Small intestine (tissue), 7 donors: Measurements from ENCODE around the gene IL1RAPL2. TPM values are rescaled to one million over a fixed set of nuclear protein-coding genes. Genes with fewer than 3 reads are reported as not detected.

Source experiments
- DNase-seq, 2 donors: peaks; one replicate each; pipeline versions ENCODE4 v3.0.0 to v3.0.0-alpha.2; 2013
- FAIRE-seq: peaks from 2 replicates; lab custom pipeline; 2012; peaks lifted over from hg19 to GRCh38; lab: Jason Lieb, UNC
- H3K27ac ChIP-seq, 3 donors: one replicate each; pipeline ENCODE4 v1.5.1; 2013; ENCODE audit warnings: low read length in 2 of 3, mild to moderate bottlenecking in 2 of 3, control low read depth in 1 of 3, inconsistent platforms in 1 of 3, low read depth in 1 of 3, moderate library complexity in 1 of 3
- H3K27me3 ChIP-seq, 3 donors: one replicate each; pipeline ENCODE4 v1.6.1; 2013; ENCODE audit warnings: low read length in 3 of 3, inconsistent platforms in 1 of 3; ENCODE audit not compliant: control insufficient read depth in 3 of 3, insufficient read depth in 3 of 3
- H3K36me3 ChIP-seq, 3 donors: one replicate each; pipeline ENCODE4 v1.6.1; 2013; ENCODE audit warnings: low read length in 3 of 3, inconsistent platforms in 1 of 3, low read depth in 1 of 3, mild to moderate bottlenecking in 1 of 3, moderate library complexity in 1 of 3; ENCODE audit not compliant: control insufficient read depth in 3 of 3, insufficient read depth in 2 of 3
- H3K4me1 ChIP-seq, 3 donors: one replicate each; pipeline ENCODE4 v1.6.1; 2013; ENCODE audit warnings: low read length in 2 of 3, inconsistent platforms in 1 of 3, low read depth in 1 of 3, mild to moderate bottlenecking in 1 of 3, moderate library complexity in 1 of 3; ENCODE audit not compliant: control insufficient read depth in 3 of 3, insufficient read depth in 2 of 3
- H3K4me3 ChIP-seq, 3 donors: one replicate each; pipeline ENCODE4 v1.5.1; 2013; ENCODE audit warnings: low read length in 3 of 3, control low read depth in 1 of 3, inconsistent platforms in 1 of 3, low read depth in 1 of 3, mild to moderate bottlenecking in 1 of 3, moderate library complexity in 1 of 3
- H3K9me3 ChIP-seq, 2 donors: one replicate each; pipeline ENCODE4 v1.6.1; 2013; ENCODE audit warnings: low read depth in 1 of 2, low read length in 1 of 2; ENCODE audit not compliant: control insufficient read depth in 2 of 2, insufficient read depth in 1 of 2
- WGBS, 3 donors: extraction: QIAGEN DNeasy Blood & Tissue Kit; methylation state at CpG; one replicate each; pipeline ENCODE4 v1.1.7; 2013; 5-methylcytosine and 5-hydroxymethylcytosine counted together
- polyA plus RNA-seq, 4 donors: library from polyadenylated mRNA; stranded (reverse) in 3 of 4; unstranded in 1 of 4; fragments of 200-250 nt in 3 of 4; fragments of 120-200 nt in 1 of 4; gene quantifications; one replicate each; pipeline versions ENCODE4 v1.2.1 to v1.2.3, GENCODE V29; 2013
- donor health status: healthy with polysubstance abuse.
- donor health status: control.
- donor health status: control.
- donor health status: Bipolar disorder and iron deficiency.
- donor health status: healthy.

The IL1RAPL2 gene
- polyA plus RNA-seq, 4 donors = 0.03 TPM; not detected in 3

DNA sequence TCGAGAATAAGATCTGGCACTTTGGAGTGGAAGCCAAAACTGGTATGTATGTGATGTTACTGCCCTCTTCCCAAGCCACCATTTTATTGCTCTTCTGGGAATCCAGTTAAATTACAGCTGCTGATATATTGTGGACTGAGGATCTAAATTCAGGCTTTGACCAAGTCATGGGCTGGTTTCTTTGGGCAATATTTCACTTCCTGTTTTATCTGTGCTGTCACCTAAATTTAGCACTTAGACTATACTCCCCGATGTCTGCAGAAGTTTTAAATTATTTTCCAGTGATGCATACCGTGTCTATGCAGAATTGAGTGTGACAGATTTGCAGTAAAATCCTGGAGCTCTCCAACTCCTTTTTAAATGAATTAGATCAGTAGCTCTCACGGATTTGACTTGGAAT is 554.5 kb downstream of the IL1RAPL2 start:
- no peaks in the 10 kb centered on the region for H3K4me1 ChIP-seq
- no peak for FAIRE-seq
- H3K4me3 ChIP-seq = no peak overlapping the region
- H3K9me3 ChIP-seq = no peaks in the 10 kb centered on the region
- H3K27ac ChIP-seq = no peak overlapping the region
- no peak for DNase-seq
- H3K27me3 ChIP-seq = no peaks in the 10 kb centered on the region
- WGBS, 3 donors = 54 to 75% (median 55%) methylated on average over 4 of the region's 4 CpGs
- no peaks in the 10 kb centered on the region for H3K36me3 ChIP-seq

DNA sequence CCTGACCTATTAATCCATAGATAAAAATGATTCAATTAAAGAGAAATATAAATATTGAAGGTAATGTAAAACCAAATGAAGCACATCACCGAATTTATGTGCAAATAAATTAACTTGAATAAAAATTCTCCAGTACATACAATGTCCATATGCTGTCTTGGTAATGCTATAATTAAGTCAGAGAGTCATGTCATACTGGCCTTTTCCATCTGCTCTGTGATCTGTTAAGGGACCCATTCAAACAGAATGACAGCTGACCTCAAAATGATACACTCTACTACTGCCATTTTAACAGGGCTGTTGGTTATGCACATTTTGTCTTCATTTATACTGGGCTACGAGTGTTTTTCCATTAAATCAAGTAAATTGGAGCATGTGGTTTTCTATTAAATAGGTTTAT is 555.2 kb downstream of the IL1RAPL2 start:
- FAIRE-seq = no peak
- 41 to 73% (median 48%) methylated on average over 2 of the region's 2 CpGs for WGBS, 3 donors
- H3K27me3 ChIP-seq = no peaks in the 10 kb centered on the region
- no peaks in the 10 kb centered on the region for H3K36me3 ChIP-seq
- DNase-seq = no peak
- H3K27ac ChIP-seq = no peak overlapping the region
- H3K4me3 ChIP-seq = no peak overlapping the region
- H3K9me3 ChIP-seq = no peaks in the 10 kb centered on the region
- H3K4me1 ChIP-seq = no peaks in the 10 kb centered on the region

DNA sequence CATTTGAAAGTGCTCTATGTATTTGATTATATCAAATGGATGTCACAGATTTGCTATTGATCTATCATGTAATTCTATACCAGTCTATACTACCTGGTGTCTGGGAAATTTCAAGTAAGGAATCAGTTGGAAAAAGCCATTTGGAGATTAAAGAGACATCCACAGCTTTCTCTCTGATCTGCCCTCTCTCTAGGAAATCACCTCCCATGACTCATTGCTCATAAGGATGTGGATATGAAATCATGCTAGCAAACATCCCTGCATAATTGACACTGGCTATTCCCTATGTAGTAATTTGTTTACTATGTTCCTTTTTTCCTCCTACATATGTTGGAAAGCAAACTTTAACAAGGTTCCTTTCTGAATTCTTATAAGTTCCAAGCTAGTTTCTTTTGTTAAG is 560.2 kb downstream of the IL1RAPL2 start:
- no peaks in the 10 kb centered on the region for H3K9me3 ChIP-seq
- H3K4me3 ChIP-seq = no peak overlapping the region
- H3K36me3 ChIP-seq = no peaks in the 10 kb centered on the region
- no peaks in the 10 kb centered on the region for H3K4me1 ChIP-seq
- no peaks in the 10 kb centered on the region for H3K27me3 ChIP-seq
- no peak for DNase-seq
- FAIRE-seq = no peak
- H3K27ac ChIP-seq = no peak overlapping the region

DNA sequence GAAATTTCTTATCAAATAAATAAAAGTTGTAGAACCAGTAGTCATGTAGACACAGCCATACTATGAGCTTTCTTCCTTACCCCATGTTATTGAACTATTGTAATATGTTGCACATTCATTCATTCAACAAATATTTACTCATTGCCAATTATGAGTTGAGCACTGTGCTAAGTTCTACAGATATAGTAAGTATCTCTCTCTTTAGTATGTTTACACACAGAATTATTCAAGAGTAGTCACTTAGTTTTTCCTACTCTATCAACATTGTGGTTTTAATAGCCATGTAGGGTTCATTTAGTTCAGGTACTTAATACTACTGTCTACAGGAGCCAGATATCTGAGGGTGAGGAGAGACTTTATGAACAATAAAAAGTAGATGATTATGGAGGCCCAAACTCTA is 568.3 kb downstream of the IL1RAPL2 start:
- no peak overlapping the region for H3K27ac ChIP-seq
- H3K4me3 ChIP-seq = no peak overlapping the region
- FAIRE-seq (no peak), DNase-seq (no peak)
- H3K9me3 ChIP-seq = no peaks in the 10 kb centered on the region
- H3K36me3 ChIP-seq = no peaks in the 10 kb centered on the region
- H3K27me3 ChIP-seq = no peaks in the 10 kb centered on the region
- no peaks in the 10 kb centered on the region for H3K4me1 ChIP-seq

DNA sequence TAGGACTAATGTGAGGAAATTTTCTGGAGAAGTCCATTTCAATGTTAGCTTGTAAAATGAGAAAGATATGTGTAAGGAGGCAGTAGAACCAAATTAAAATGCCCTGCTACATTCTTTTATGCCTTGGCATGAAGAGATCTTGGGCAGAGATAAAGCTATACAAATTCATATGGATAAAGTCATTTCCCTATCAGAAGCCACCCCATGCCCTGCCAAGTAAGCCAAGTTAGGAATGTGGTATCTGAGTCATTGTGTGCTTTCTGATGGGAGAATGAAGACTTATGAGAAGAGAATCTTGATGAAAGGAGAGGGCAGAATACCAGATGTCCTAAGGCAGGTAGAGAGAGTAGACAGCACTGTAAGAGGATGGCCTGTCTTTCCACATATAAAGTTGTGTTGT is 570.8 kb downstream of the IL1RAPL2 start:
- DNase-seq (no peak), FAIRE-seq (no peak)
- Histone ChIP-seq H3K27me3 (no peaks in the 10 kb centered on the region), H3K4me1 (no peaks in the 10 kb centered on the region), H3K27ac (no peak overlapping the region), H3K9me3 (no peaks in the 10 kb centered on the region), H3K4me3 (no peak overlapping the region), H3K36me3 (no peaks in the 10 kb centered on the region)

DNA sequence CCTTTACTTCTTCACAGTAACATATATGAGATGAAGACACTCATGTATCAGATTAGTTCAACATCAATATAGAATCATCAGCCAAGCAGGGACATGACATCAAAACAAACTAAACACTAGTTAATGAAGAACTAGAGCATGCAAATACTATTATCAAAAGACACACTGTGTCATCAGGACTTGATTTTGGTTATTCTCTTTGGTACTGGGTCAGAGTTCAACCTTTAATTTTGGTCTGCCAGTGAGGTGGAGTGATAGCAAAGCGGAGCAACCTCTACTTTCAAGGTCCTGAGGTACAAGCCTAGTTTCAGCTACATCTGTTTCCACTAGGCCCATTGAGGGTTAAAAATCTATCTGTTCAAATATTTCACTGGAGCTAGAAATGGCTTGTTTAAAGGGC is 584.0 kb downstream of the IL1RAPL2 start:
- no peak for FAIRE-seq

DNA sequence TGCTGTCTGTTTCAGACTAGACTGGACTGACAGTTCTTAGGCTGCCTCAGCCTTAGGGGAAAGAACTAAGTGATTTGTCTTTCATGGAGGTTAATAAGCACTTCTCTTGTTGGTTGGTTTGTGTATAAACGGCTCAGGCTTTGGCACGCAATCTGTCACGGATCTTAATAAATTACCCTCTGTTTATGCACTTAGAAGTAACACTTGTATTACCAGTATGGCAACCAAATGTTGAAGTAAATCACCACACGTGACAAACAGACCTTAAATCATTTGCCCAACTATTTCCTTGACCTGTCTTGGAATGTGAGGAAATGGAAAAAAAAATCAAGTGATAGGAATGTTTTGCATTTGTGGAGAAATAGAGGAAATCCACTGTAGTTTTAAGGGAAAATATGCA is 584.6 kb downstream of the IL1RAPL2 start:
- no peaks in the 10 kb centered on the region for H3K36me3 ChIP-seq
- no peaks in the 10 kb centered on the region for H3K9me3 ChIP-seq
- H3K4me3 ChIP-seq = no peak overlapping the region
- 9 to 23% (median 17%) methylated on average over 4 of the region's 4 CpGs for WGBS, 3 donors
- H3K27me3 ChIP-seq = no peaks in the 10 kb centered on the region
- H3K4me1 ChIP-seq = no peaks in the 10 kb centered on the region
- DNase-seq (no peak), FAIRE-seq (no peak)
- H3K27ac ChIP-seq = no peak overlapping the region

More for the DNA sequence above, 584.0 kb downstream of the IL1RAPL2 start:
- H3K36me3 ChIP-seq = no peaks in the 10 kb centered on the region
- DNase-seq = no peak
- H3K9me3 ChIP-seq = no peaks in the 10 kb centered on the region
- no peak overlapping the region for H3K27ac ChIP-seq
- no peaks in the 10 kb centered on the region for H3K27me3 ChIP-seq
- no peak overlapping the region for H3K4me3 ChIP-seq
- H3K4me1 ChIP-seq = no peaks in the 10 kb centered on the region
- 75 to 89% (median 86%) methylated on average over 1 of the region's 1 CpG for WGBS, 3 donors

DNA sequence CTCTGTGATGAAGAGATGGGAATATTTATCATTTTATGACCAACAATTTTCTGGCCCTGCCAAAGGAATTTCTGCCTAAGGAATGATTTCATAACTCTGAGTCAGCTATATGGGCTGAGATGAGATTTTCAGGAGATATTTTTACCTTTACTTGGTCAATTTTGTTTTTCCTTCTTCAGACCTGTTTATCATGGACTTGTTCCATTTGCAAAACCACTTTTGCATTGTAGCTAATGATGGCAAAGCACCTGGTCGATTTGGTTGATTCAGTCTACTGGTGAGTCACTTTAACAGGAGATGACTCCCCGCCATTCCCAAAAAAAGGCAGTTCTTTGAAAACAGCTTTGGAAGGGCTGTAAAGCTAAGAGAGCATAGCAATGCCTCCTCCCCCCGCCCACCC is 601.2 kb downstream of the IL1RAPL2 start:
- Histone ChIP-seq H3K4me3 (no peak overlapping the region), H3K27me3 (no peaks in the 10 kb centered on the region), H3K36me3 (no peaks in the 10 kb centered on the region), H3K27ac (no peak overlapping the region), H3K9me3 (no peaks in the 10 kb centered on the region), H3K4me1 (no peaks in the 10 kb centered on the region)
- FAIRE-seq = no peak
- DNase-seq = no peak
- 41 to 84% (median 49%) methylated on average over 3 of the region's 3 CpGs for WGBS, 3 donors

DNA sequence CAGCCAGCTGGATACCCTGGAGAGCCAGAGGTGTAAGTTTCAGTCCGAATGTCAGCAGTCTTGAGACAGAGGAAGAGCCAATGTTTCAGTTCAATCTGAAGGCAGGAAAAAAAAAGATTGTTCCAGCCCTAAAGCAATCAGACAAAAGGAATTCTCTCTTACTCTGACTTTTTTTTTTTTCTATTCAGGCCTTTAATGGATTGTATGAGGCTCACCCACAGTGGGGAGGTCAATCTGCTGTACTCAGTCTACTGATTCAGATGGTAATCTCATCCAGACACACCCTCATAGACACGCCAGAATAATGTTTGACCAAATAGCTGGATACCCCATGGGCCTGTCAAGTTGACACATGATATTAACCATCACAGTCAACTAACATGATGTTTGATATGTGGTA is 602.6 kb downstream of the IL1RAPL2 start:
- Histone ChIP-seq H3K9me3 (no peaks in the 10 kb centered on the region), H3K27ac (no peak overlapping the region), H3K4me1 (no peaks in the 10 kb centered on the region), H3K36me3 (no peaks in the 10 kb centered on the region), H3K4me3 (no peak overlapping the region), H3K27me3 (no peaks in the 10 kb centered on the region)
- 42 to 63% (median 53%) methylated on average over 2 of the region's 2 CpGs for WGBS, 3 donors
- DNase-seq (no peak), FAIRE-seq (no peak)
